Measurements from ENCODE around the gene PDE6C. TPM values are rescaled to one million over a fixed set of nuclear protein-coding genes. Genes with fewer than 3 reads are reported as not detected.

PDE6C gene
- total RNA-seq, 1 donor from 2014 or later: not detected

- Histone ChIP-seq H3F3A (ENCODE audit: low read depth) (no peaks in the 10 kb centered on the region), H3K27me3 (no peaks in the 10 kb centered on the region), H3K9ac (no peak overlapping the region), H2AFZ (replicated peaks) (no peak overlapping the region), H3K4me1 (no peaks in the 10 kb centered on the region), H3K79me2 (ENCODE audit: low read depth) (no peaks in the 10 kb centered on the region), H4K20me1 (ENCODE audit: low read depth) (no peaks in the 10 kb centered on the region), H3K36me3 (no peaks in the 10 kb centered on the region), H3K27ac (no peak overlapping the region), H3K4me2 (no peak overlapping the region), H3K4me3 (no peak overlapping the region), H3K9me3 (ENCODE audit: low read depth) (no peaks in the 10 kb centered on the region)
- no peaks in the 10 kb centered on the region for H3K4me1 Mint-ChIP-seq
- H3K4me3 Mint-ChIP-seq: no peak overlapping the region
- peaks cover 5% of the 10 kb centered on the region for H3K36me3 Mint-ChIP-seq
- H3K9me3 Mint-ChIP-seq: no peaks in the 10 kb centered on the region
- DNase-seq (ENCODE audit: low spot score): no peak
- peaks cover 5% of the 10 kb centered on the region for H3K27me3 Mint-ChIP-seq (ENCODE audit: insufficient read depth, low read depth)
- no peak overlapping the region for H3K27ac Mint-ChIP-seq
- TF ChIP-seq CTCF (IDR thresholded peaks at IDR 0.05): no peak
- no peak for TF ChIP-seq EZH2 (IDR thresholded peaks at IDR 0.05)
- no peak for TF ChIP-seq EZH2phosphoT487 (IDR thresholded peaks at IDR 0.05)
Measured at GRCh38 chr10:93657757-93658156, 45.4 kb downstream of the PDE6C start.

- H3K36me3 ChIP-seq: no peaks in the 10 kb centered on the region
- H3K27ac ChIP-seq: no peak overlapping the region
- no peaks in the 10 kb centered on the region for H3K79me2 ChIP-seq (ENCODE audit: low read depth)
- no peaks in the 10 kb centered on the region for H3K9me3 ChIP-seq (ENCODE audit: low read depth)
- H3K4me1 ChIP-seq: no peaks in the 10 kb centered on the region
- Mint-ChIP-seq H3K27ac (no peak overlapping the region), H3K4me1 (no peaks in the 10 kb centered on the region), H3K9me3 (no peaks in the 10 kb centered on the region), H3K27me3 (ENCODE audit: insufficient read depth, low read depth) (peaks cover 2% of the 10 kb centered on the region), H3K4me3 (no peak overlapping the region), H3K36me3 (peaks cover 16% of the 10 kb centered on the region)
- H3K4me3 ChIP-seq: no peak overlapping the region
- no peak overlapping the region for H2AFZ ChIP-seq (replicated peaks)
- no peaks in the 10 kb centered on the region for H3K27me3 ChIP-seq
- no peak for DNase-seq (ENCODE audit: low spot score)
- no peaks in the 10 kb centered on the region for H4K20me1 ChIP-seq (ENCODE audit: low read depth)
- no peaks in the 10 kb centered on the region for H3F3A ChIP-seq (ENCODE audit: low read depth)
- H3K9ac ChIP-seq: no peak overlapping the region
- TF ChIP-seq CTCF (IDR thresholded peaks at IDR 0.05) (no peak), EZH2phosphoT487 (IDR thresholded peaks at IDR 0.05) (no peak), EZH2 (IDR thresholded peaks at IDR 0.05) (no peak)
- H3K4me2 ChIP-seq: no peak overlapping the region
Measured at GRCh38 chr10:93666030-93666429, 53.7 kb downstream of the PDE6C start.

- TF ChIP-seq EZH2phosphoT487 (IDR thresholded peaks at IDR 0.05) (no peak), CTCF (IDR thresholded peaks at IDR 0.05) (no peak), EZH2 (IDR thresholded peaks at IDR 0.05) (no peak)
- Histone ChIP-seq H2AFZ (replicated peaks) (no peak overlapping the region), H3K9ac (no peak overlapping the region), H3K36me3 (no peaks in the 10 kb centered on the region), H3K4me1 (no peaks in the 10 kb centered on the region), H4K20me1 (ENCODE audit: low read depth) (no peaks in the 10 kb centered on the region), H3K9me3 (ENCODE audit: low read depth) (no peaks in the 10 kb centered on the region), H3K27me3 (no peaks in the 10 kb centered on the region), H3K4me2 (no peak overlapping the region), H3K27ac (no peak overlapping the region), H3K4me3 (no peak overlapping the region), H3F3A (ENCODE audit: low read depth) (peaks cover 5% of the 10 kb centered on the region), H3K79me2 (ENCODE audit: low read depth) (no peaks in the 10 kb centered on the region)
- Mint-ChIP-seq H3K27ac (no peak overlapping the region), H3K4me1 (no peaks in the 10 kb centered on the region), H3K27me3 (ENCODE audit: insufficient read depth, low read depth) (peaks cover 2% of the 10 kb centered on the region), H3K36me3 (peaks cover 16% of the 10 kb centered on the region), H3K9me3 (no peaks in the 10 kb centered on the region), H3K4me3 (no peak overlapping the region)
- no peak for DNase-seq (ENCODE audit: low spot score)
Measured at GRCh38 chr10:93667795-93668194, 55.5 kb downstream of the PDE6C start.
